A549 (cell line): ENCODE data around the gene RNF183.

ENCODE experiments used
- CEBPB ChIP-seq, 2 experiments: fragments of >200 bp in 1 of 2; sonication (Bioruptor Twin) in 1 of 2; formaldehyde crosslinking in 1 of 2; IDR thresholded peaks; 2 replicates each; pipeline ENCODE4 v1.6.1; 2012 to 2016
- CHD2 ChIP-seq: fragments of 150-350 bp; IDR thresholded peaks from 2 replicates; pipeline ENCODE4 v1.6.1; 2014; ENCODE audit warnings: low read length; ENCODE audit not compliant: partially characterized antibody
- CTCF ChIP-seq: fragments of >200 bp; sonication (Bioruptor Twin); formaldehyde crosslinking; IDR thresholded peaks from 3 replicates; pipeline ENCODE4 v1.5.1; 2016
- EHMT2 ChIP-seq: fragments of 200-600 bp; sonication (generic); IDR thresholded peaks from 2 replicates; pipeline ENCODE4 v1.6.1; 2016; ENCODE audit warnings: antibody characterized with exemption, low read depth, mild to moderate bottlenecking, moderate library complexity
- HDAC2 ChIP-seq: fragments of 200-600 bp; sonication (generic); IDR thresholded peaks from 2 replicates; pipeline ENCODE4 v1.6.1; 2016
- JUN ChIP-seq, 2 experiments: fragments of >200 bp; sonication (Bioruptor Twin); formaldehyde crosslinking; IDR thresholded peaks; 2 replicates in 1 of 2; 3 replicates in 1 of 2; pipeline ENCODE4 v1.6.1; 2016 to 2017
- MAFK ChIP-seq: fragments of 450-650 bp; IDR thresholded peaks from 2 replicates; pipeline ENCODE4 v1.6.1; 2014; ENCODE audit not compliant: partially characterized antibody
- MYC ChIP-seq: IDR thresholded peaks from 2 replicates; pipeline ENCODE4 v1.6.1; 2012; ENCODE audit warnings: mild to moderate bottlenecking, inconsistent platforms, low read length, improper control_type of control experiment, borderline replicate concordance
- NFE2L2 ChIP-seq: fragments of 150-350 bp; conservative IDR thresholded peaks from 2 replicates; pipeline ENCODE4 v1.6.1; 2014; ENCODE audit warnings: low read length
- POLR2A ChIP-seq: IDR thresholded peaks from 2 replicates; pipeline ENCODE4 v1.6.1; 2012; ENCODE audit warnings: mild to moderate bottlenecking, low read length
- RNF2 ChIP-seq: fragments of 200-600 bp; sonication (generic); IDR thresholded peaks from 2 replicates; pipeline ENCODE4 v1.6.1; 2016; ENCODE audit warnings: low read depth, mild to moderate bottlenecking, antibody characterized with exemption, moderate library complexity, borderline replicate concordance
- TF ChIP-seq, protein P1 (sequence below): fragments of >200 bp; sonication (Bioruptor Twin); formaldehyde crosslinking; IDR thresholded peaks from 3 replicates; pipeline ENCODE4 v1.6.1; 2016

- TF ChIP-seq POLR2A (peak; percentile 95), CTCF (no peak), RNF2 (no peak), EHMT2 (no peak), NFE2L2 (no peak), MAFK (no peak), HDAC2 (no peak), CHD2 (peak; percentile 76), CEBPB (IDR thresholded peaks at IDR 0.05) (no peak), JUN (IDR thresholded peaks at IDR 0.05) (peak; percentile 73 to 90; a peak in 4 of 5 replicates), MYC (peak; percentile 73)
- TF ChIP-seq, protein P1, sequence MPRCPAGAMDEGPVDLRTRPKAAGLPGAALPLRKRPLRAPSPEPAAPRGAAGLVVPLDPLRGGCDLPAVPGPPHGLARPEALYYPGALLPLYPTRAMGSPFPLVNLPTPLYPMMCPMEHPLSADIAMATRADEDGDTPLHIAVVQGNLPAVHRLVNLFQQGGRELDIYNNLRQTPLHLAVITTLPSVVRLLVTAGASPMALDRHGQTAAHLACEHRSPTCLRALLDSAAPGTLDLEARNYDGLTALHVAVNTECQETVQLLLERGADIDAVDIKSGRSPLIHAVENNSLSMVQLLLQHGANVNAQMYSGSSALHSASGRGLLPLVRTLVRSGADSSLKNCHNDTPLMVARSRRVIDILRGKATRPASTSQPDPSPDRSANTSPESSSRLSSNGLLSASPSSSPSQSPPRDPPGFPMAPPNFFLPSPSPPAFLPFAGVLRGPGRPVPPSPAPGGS, result peak; percentile 84
Observed at GRCh38 chr9:113275157-113276131, 27.7 kb downstream of the RNF183 start, which contains the start of the genes CDC26 and PRPF4.
